HFFc6 (cell line): ENCODE data around the gene IQGAP3. TPM values are rescaled to one million over a fixed set of nuclear protein-coding genes. Genes with fewer than 3 reads are reported as not detected.

ENCODE experiments used
- DNase-seq: peaks from one replicate; pipeline ENCODE4 v3.0.0-alpha.2; 2018
- H3K27ac Mint-ChIP-seq: 2 replicates; pipeline ENCODE4 v1.8.0; 2020; ENCODE audit warnings: mild to moderate bottlenecking, mixed read lengths
- H3K27me3 Mint-ChIP-seq: 2 replicates; pipeline ENCODE4 v1.8.0; 2021; ENCODE audit warnings: mild to moderate bottlenecking, moderate library complexity, mixed read lengths; ENCODE audit not compliant: insufficient read depth
- H3K36me3 Mint-ChIP-seq: 2 replicates; pipeline ENCODE4 v1.8.0; 2021; ENCODE audit warnings: low read depth, mixed read lengths
- H3K4me1 Mint-ChIP-seq: 2 replicates; pipeline ENCODE4 v1.8.0; 2020; ENCODE audit warnings: low read depth, mixed read lengths
- H3K4me3 Mint-ChIP-seq: 2 replicates; pipeline ENCODE4 v1.8.0; 2020; ENCODE audit warnings: mild to moderate bottlenecking, moderate library complexity, mixed read lengths
- H3K9me3 Mint-ChIP-seq: 2 replicates; pipeline ENCODE4 v1.8.0; 2020; ENCODE audit warnings: mild to moderate bottlenecking, mixed read lengths
- CTCF ChIP-seq: fragments of 200-600 bp; sonication (generic); IDR thresholded peaks from 2 replicates; pipeline ENCODE4 v1.5.0; 2021; ENCODE audit warnings: antibody characterized with exemption, mild to moderate bottlenecking
- total RNA-seq, 6 experiments: library from RNA; stranded (reverse); fragmentation: NEBNext Ultra II Directional; extraction: Animal tissue kit (Norgen Biotek cat#: 25700); gene quantifications; 2 replicates in 1 of 6; 3 replicates in 5 of 6; pipeline ENCODE4 v1.2.3, GENCODE V29; 2021

Gene IQGAP3
- total RNA-seq, 6 experiments from 2014 or later = 13.9 to 33.3 (median 29.0) TPM

- DNase-seq = no peak
- Mint-ChIP-seq H3K27ac (no peak overlapping the region; the same call in 1 of the 2 replicates), H3K4me1 (peaks cover 56% of the 10 kb centered on the region), H3K9me3 (no peaks in the 10 kb centered on the region), H3K27me3 (peaks cover 4% of the 10 kb centered on the region), H3K36me3 (peaks cover 48% of the 10 kb centered on the region), H3K4me3 (no peak overlapping the region)
- no peak for TF ChIP-seq CTCF
These were observed 90.8 kb downstream of the IQGAP3 start for GRCh38 chr1:156481527-156481926.

GRCh38 chr1:156480411-156481192, 91.8 kb downstream of the IQGAP3 start:
- H3K27me3 Mint-ChIP-seq = peaks cover 6% of the 10 kb centered on the region
- no peak overlapping the region for H3K4me3 Mint-ChIP-seq
- H3K27ac Mint-ChIP-seq = peak overlapping the region; percentile 76
- H3K9me3 Mint-ChIP-seq = no peaks in the 10 kb centered on the region
- peaks cover 53% of the 10 kb centered on the region for H3K36me3 Mint-ChIP-seq
- no peak for DNase-seq
- TF ChIP-seq CTCF = peak; percentile 84
- H3K4me1 Mint-ChIP-seq = peaks cover 61% of the 10 kb centered on the region

- H3K27ac Mint-ChIP-seq = peak overlapping the region; percentile 76; the same call in 1 of the 2 replicates
- no peak for DNase-seq
- H3K27me3 Mint-ChIP-seq = peaks cover 8% of the 10 kb centered on the region
- H3K4me3 Mint-ChIP-seq = no peak overlapping the region
- H3K4me1 Mint-ChIP-seq = peaks cover 66% of the 10 kb centered on the region
- H3K9me3 Mint-ChIP-seq = no peaks in the 10 kb centered on the region
- no peak for TF ChIP-seq CTCF
- peaks cover 57% of the 10 kb centered on the region for H3K36me3 Mint-ChIP-seq
These were observed 92.4 kb downstream of the IQGAP3 start for GRCh38 chr1:156480016-156480370.

GRCh38 chr1:156479093-156480015, 93.0 kb downstream of the IQGAP3 start:
- no peak overlapping the region for H3K4me3 Mint-ChIP-seq
- peaks cover 8% of the 10 kb centered on the region for H3K27me3 Mint-ChIP-seq
- H3K36me3 Mint-ChIP-seq = peaks cover 59% of the 10 kb centered on the region
- peak; percentile 40 for TF ChIP-seq CTCF
- peaks cover 63% of the 10 kb centered on the region for H3K4me1 Mint-ChIP-seq
- peak overlapping the region; percentile 9; the same call in 1 of the 2 replicates for H3K27ac Mint-ChIP-seq
- no peaks in the 10 kb centered on the region for H3K9me3 Mint-ChIP-seq
- DNase-seq = no peak

GRCh38 chr1:156478250-156478627, 94.1 kb downstream of the IQGAP3 start:
- peaks cover 12% of the 10 kb centered on the region for H3K27me3 Mint-ChIP-seq
- no peak for TF ChIP-seq CTCF
- no peak for DNase-seq
- H3K36me3 Mint-ChIP-seq = peaks cover 70% of the 10 kb centered on the region
- no peaks in the 10 kb centered on the region for H3K9me3 Mint-ChIP-seq
- no peak overlapping the region for H3K4me3 Mint-ChIP-seq
- peaks cover 52% of the 10 kb centered on the region for H3K4me1 Mint-ChIP-seq
- peak overlapping the region; percentile 78 for H3K27ac Mint-ChIP-seq
